ENCODE data around the gene TTN. TPM values are rescaled to one million over a fixed set of nuclear protein-coding genes. Genes with fewer than 3 reads are reported as not detected.
"Not testable (repeated sequence)": the region's sequence is repeated elsewhere in the genome, so short reads cannot be mapped to it uniquely, and the experiment has no call there.

Gene TTN
- total RNA-seq, 3 donors from 2014 or later, result 2.9 to 23.4 (median 3.5) TPM

DNA sequence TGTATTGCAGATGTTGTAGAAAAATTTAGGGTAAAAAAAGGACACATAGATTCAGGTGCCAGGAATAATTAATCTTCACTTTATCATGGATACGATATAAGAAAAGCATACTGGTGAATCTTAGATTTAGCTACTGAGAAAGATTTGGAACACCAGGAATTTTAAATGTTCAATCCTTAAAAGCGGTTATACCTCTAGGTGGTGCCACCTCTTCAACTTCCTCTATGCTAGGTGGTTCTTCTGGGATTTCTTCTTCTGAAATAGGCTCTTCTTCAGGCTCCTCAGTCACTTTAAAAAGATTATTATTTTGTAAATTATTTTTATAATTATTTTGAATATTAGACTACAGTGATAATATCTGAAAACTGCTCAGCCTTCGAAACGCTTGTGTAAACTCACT lies 133.1 kb downstream of the TTN start:
- DNase-seq (ENCODE audit: low spot score in 2 of 2), result no peak
- Histone ChIP-seq H3K4me1 (no peaks in the 10 kb centered on the region), H3K27me3 (no peaks in the 10 kb centered on the region), H3K36me3 (no peaks in the 10 kb centered on the region), H3K27ac (no peak overlapping the region), H3K4me3 (no peak overlapping the region), H3K9me3 (no peaks in the 10 kb centered on the region)
- TF ChIP-seq POLR2A (IDR thresholded peaks at IDR 0.05) (no peak), POLR2AphosphoS5 (IDR thresholded peaks at IDR 0.05) (no peak)
- TF ChIP-seq, protein P1, sequence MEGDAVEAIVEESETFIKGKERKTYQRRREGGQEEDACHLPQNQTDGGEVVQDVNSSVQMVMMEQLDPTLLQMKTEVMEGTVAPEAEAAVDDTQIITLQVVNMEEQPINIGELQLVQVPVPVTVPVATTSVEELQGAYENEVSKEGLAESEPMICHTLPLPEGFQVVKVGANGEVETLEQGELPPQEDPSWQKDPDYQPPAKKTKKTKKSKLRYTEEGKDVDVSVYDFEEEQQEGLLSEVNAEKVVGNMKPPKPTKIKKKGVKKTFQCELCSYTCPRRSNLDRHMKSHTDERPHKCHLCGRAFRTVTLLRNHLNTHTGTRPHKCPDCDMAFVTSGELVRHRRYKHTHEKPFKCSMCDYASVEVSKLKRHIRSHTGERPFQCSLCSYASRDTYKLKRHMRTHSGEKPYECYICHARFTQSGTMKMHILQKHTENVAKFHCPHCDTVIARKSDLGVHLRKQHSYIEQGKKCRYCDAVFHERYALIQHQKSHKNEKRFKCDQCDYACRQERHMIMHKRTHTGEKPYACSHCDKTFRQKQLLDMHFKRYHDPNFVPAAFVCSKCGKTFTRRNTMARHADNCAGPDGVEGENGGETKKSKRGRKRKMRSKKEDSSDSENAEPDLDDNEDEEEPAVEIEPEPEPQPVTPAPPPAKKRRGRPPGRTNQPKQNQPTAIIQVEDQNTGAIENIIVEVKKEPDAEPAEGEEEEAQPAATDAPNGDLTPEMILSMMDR (IDR thresholded peaks at IDR 0.05), result no peak
- intact Hi-C loops (cut with DNase I; ENCODE audit: low total_unique reads), result no loop called here

DNA sequence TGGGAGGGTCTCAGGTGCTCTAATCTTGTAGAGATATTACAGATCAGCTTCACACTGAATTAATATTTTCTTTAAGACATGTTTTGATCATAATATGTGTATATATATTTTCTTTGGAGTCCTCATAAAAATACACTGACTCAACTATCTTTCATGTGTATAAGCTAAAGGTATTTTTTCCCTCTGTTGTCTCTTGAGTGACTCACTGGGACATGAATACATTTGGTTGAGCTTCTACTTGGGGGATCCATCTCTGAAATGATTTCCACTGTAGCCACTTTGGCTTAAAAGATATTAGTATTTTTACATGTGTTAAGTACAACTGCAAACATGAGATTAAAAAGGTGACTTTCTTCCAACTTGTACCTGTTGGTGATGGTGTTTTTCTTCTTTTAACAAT lies 140.8 kb downstream of the TTN start:
- TF ChIP-seq POLR2A (IDR thresholded peaks at IDR 0.05) (no peak), POLR2AphosphoS5 (IDR thresholded peaks at IDR 0.05) (no peak)
- TF ChIP-seq, protein P1 (IDR thresholded peaks at IDR 0.05), result no peak
- Histone ChIP-seq H3K27ac (no peak overlapping the region), H3K4me1 (no peaks in the 10 kb centered on the region), H3K36me3 (no peaks in the 10 kb centered on the region), H3K27me3 (no peaks in the 10 kb centered on the region), H3K4me3 (no peak overlapping the region), H3K9me3 (no peaks in the 10 kb centered on the region)
- intact Hi-C loops (cut with DNase I; ENCODE audit: low total_unique reads), result no loop called here
- DNase-seq (ENCODE audit: low spot score in 2 of 2), result no peak

DNA sequence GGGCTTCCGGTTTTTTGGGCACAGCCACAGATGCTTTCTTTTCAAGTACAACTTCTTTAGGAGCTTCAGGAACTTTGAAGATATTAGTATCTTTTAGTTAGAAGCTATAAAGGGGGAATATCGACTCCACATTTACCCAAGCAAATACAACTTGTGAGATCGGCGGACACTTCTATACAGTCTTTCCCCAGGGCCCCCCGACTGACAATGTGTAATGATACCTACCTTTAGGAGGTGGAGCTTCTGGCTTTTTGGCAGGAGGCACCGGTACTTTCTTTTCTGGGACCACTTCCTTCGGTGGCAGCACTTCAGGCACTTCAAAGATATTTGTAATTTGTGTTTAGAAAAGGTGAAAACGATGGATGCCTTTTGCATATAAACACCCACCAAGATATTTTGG lies 148.7 kb downstream of the TTN start:
- DNase-seq (ENCODE audit: low spot score in 2 of 2); intact Hi-C loops (cut with DNase I; ENCODE audit: low total_unique reads); H3K36me3 ChIP-seq; H3K4me3 ChIP-seq; H3K27ac ChIP-seq; H3K4me1 ChIP-seq; H3K9me3 ChIP-seq; H3K27me3 ChIP-seq: not testable (repeated sequence)

DNA sequence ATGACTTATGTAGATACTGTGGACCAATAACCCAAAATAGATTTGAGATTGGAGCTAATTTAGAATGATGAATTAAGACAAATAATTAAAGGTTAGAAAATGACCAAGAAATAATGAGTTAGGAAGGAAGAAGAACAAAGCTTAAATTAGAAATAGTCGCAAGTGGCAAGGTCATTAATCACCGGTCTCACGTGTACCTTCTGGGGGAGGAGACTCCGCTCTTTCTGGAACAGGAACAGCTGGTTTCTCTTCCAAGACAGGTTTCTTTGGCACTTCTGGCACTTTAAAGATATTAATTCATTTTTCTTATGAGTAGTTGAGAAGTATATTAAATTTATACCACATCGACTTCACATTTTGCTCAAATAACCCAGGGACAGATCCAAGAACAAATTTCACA lies 156.7 kb downstream of the TTN start:
- DNase-seq (ENCODE audit: low spot score in 2 of 2), result no peak
- H3K27ac ChIP-seq, result no peak overlapping the region
- H3K4me1 ChIP-seq, result no peaks in the 10 kb centered on the region
- intact Hi-C loops (cut with DNase I; ENCODE audit: low total_unique reads), result no loop called here
- H3K36me3 ChIP-seq, result no peaks in the 10 kb centered on the region
- H3K4me3 ChIP-seq, result no peak overlapping the region
- H3K27me3 ChIP-seq, result no peaks in the 10 kb centered on the region
- no peaks in the 10 kb centered on the region for H3K9me3 ChIP-seq
- no peak for TF ChIP-seq POLR2A (IDR thresholded peaks at IDR 0.05)
- TF ChIP-seq, protein P1 (IDR thresholded peaks at IDR 0.05), result no peak
- TF ChIP-seq POLR2AphosphoS5 (IDR thresholded peaks at IDR 0.05), result no peak

DNA sequence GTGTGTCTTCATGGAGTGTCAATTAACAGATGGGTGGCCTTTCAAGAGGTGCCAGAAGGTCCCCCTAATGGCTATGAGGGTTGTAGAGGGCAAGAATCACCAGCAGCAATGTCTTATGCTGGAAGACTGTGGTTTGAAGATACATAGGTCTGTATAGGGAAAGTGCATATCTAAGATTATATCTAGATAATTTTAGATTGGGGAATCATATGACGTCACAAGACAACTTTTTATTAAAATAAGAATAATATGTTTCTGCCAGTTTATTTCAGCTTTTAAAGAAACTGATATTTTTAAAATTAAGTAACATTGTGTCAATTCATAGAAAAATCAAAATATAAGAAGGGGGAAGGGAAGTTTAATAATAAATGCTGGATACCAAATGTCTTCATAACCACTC lies 162.3 kb downstream of the TTN start:
- Histone ChIP-seq H3K27ac (no peak overlapping the region), H3K4me3 (no peak overlapping the region), H3K36me3 (no peaks in the 10 kb centered on the region), H3K9me3 (no peaks in the 10 kb centered on the region), H3K27me3 (no peaks in the 10 kb centered on the region), H3K4me1 (no peaks in the 10 kb centered on the region)
- TF ChIP-seq, protein P1 (IDR thresholded peaks at IDR 0.05), result no peak
- TF ChIP-seq POLR2A (IDR thresholded peaks at IDR 0.05) (no peak), POLR2AphosphoS5 (IDR thresholded peaks at IDR 0.05) (no peak)
- DNase-seq (ENCODE audit: low spot score in 2 of 2), result no peak
- intact Hi-C loops (cut with DNase I; ENCODE audit: low total_unique reads), result no loop called here

DNA sequence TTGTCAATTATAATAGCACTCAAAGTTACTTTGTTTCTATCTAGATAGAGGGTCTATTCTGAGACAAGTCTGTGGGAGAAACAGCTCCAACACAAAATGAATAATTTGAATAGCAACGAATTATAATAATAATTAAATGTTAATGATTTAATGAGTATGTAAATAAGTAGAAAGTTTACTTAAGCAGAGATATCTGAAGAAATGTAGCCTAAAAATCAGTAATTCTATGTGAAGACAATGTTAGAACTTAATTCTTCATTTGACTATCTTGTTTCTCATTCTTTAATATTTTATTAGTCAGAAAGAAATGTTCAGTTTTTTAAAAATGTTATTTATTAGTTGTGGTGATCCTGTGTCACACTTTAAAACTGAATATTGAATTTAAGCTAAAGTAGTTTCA lies 165.7 kb downstream of the TTN start:
- Histone ChIP-seq H3K9me3 (no peaks in the 10 kb centered on the region), H3K36me3 (no peaks in the 10 kb centered on the region), H3K4me3 (no peak overlapping the region), H3K4me1 (no peaks in the 10 kb centered on the region), H3K27me3 (no peaks in the 10 kb centered on the region), H3K27ac (no peak overlapping the region)
- no peak for TF ChIP-seq POLR2A (IDR thresholded peaks at IDR 0.05)
- TF ChIP-seq, protein P1 (IDR thresholded peaks at IDR 0.05), result no peak
- no peak for TF ChIP-seq POLR2AphosphoS5 (IDR thresholded peaks at IDR 0.05)
- DNase-seq (ENCODE audit: low spot score in 2 of 2), result no peak
- intact Hi-C loops (cut with DNase I; ENCODE audit: low total_unique reads), result no loop called here

All from breast epithelium (tissue), 4 donors.